PFSK-1 (cell line): ENCODE data around the gene SH2D4B.

Experiments
- SIN3A ChIP-seq: IDR thresholded peaks from 2 replicates; pipeline ENCODE4 v1.6.1; 2012; ENCODE audit warnings: mild to moderate bottlenecking, low read length, moderate library complexity, borderline replicate concordance; ENCODE audit not compliant: insufficient read depth
- TAF1 ChIP-seq: IDR thresholded peaks from 2 replicates; pipeline ENCODE4 v1.6.1; 2012; ENCODE audit warnings: low read length, control low read depth, borderline replicate concordance; ENCODE audit not compliant: insufficient read depth
- TF ChIP-seq, protein P1 (sequence below), 2 experiments: IDR thresholded peaks; 2 replicates each; pipeline versions ENCODE4 v1.6.1 to v1.8.0; 2011 to 2012; ENCODE audit warnings: low read depth in 2 of 2, low read length in 2 of 2, control low read depth in 1 of 2, inconsistent platforms in 1 of 2, mild to moderate bottlenecking in 1 of 2, moderate library complexity in 1 of 2; ENCODE audit not compliant: insufficient read depth in 1 of 2

DNA sequence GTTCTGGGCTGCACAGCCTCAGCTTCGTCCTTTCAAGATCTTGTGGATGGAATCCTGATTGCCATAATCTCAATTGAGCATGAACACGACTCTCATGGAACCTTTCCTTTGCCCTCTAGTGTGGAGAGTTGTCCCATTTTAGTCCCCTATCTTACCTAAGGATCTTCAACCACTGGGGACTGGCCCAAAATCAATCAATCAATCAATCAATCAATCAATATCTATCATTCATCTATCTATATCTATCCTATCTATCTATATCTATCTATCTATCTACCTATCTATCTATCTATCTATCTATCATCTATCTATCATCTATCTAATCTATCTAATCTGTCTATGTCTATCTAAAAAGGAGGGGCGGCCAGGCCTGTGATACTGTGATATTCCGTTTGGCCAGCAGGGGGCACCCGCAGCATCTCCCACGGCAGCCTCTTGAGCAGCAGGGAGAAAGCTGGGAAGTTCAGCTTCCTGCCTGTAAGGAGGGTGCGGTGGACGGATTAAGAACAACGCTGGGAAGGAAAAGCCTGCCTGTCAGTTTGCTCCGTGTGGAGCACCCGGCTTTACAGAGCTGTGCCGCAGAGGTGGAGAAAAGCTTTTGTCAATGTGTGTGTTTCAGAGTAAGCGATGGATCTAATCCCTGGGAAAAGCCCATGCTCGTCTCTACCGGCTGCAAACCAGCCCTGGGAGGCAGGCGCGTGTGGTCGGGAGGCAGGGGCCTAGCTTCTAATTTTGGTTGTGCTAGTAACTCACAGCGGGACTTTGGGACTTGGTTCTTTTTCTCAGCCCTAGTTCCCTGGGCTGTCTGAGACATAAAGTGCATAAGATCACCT is 124.9 kb downstream of the SH2D4B start:
- no peak for TF ChIP-seq TAF1
- no peak for TF ChIP-seq SIN3A
- TF ChIP-seq, protein P1, sequence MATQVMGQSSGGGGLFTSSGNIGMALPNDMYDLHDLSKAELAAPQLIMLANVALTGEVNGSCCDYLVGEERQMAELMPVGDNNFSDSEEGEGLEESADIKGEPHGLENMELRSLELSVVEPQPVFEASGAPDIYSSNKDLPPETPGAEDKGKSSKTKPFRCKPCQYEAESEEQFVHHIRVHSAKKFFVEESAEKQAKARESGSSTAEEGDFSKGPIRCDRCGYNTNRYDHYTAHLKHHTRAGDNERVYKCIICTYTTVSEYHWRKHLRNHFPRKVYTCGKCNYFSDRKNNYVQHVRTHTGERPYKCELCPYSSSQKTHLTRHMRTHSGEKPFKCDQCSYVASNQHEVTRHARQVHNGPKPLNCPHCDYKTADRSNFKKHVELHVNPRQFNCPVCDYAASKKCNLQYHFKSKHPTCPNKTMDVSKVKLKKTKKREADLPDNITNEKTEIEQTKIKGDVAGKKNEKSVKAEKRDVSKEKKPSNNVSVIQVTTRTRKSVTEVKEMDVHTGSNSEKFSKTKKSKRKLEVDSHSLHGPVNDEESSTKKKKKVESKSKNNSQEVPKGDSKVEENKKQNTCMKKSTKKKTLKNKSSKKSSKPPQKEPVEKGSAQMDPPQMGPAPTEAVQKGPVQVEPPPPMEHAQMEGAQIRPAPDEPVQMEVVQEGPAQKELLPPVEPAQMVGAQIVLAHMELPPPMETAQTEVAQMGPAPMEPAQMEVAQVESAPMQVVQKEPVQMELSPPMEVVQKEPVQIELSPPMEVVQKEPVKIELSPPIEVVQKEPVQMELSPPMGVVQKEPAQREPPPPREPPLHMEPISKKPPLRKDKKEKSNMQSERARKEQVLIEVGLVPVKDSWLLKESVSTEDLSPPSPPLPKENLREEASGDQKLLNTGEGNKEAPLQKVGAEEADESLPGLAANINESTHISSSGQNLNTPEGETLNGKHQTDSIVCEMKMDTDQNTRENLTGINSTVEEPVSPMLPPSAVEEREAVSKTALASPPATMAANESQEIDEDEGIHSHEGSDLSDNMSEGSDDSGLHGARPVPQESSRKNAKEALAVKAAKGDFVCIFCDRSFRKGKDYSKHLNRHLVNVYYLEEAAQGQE (IDR thresholded peaks at IDR 0.05; ENCODE audit: insufficient read depth in 1 of 2, low read depth in 2 of 2, low read length in 2 of 2), result no peak
